ENCODE measurements around the gene ADCY6. TPM values are rescaled to one million over a fixed set of nuclear protein-coding genes. Genes with fewer than 3 reads are reported as not detected.

ADCY6 gene
- total RNA-seq, 1 experiment from 2014 or later, result 31.1 TPM

GRCh38 chr12:48764521-48764920 is 24.4 kb downstream of the ADCY6 start:
- Mint-ChIP-seq H3K27ac (peak overlapping the region in 1 of 3 experiments; percentile 7; a peak in 1 of 7 replicates), H3K27me3 (ENCODE audit: low read depth) (no peaks in the 10 kb centered on the region), H3K36me3 (ENCODE audit: insufficient read depth in 1 of 3, low read depth in 3 of 3) (peaks cover 0 to 34% (median 28%) of the 10 kb centered on the region in 3 experiments; a peak in 6 of 7 replicates)

More at GRCh38 chr12:48764521-48764920, 24.4 kb downstream of the ADCY6 start:
- Histone ChIP-seq H4K20me1 (ENCODE audit: control insufficient read depth, insufficient read depth, insufficient read length) (no peaks in the 10 kb centered on the region), H2BK120ac (ENCODE audit: low read depth, low read length, poor library complexity, severe bottlenecking) (no peak overlapping the region), H3K79me2 (ENCODE audit: insufficient read depth, low read length) (no peaks in the 10 kb centered on the region), H3K9ac (ENCODE audit: extremely low read depth, insufficient read length, low read length) (no peak overlapping the region), H3T11ph (ENCODE audit: low read length) (no peak overlapping the region), H2BK12ac (ENCODE audit: insufficient read length, low read depth, low read length) (no peak overlapping the region), H3K4ac (ENCODE audit: low read depth, low read length) (no peak overlapping the region), H2AK5ac (ENCODE audit: insufficient read length, low read length) (no peak overlapping the region), H2BK5ac (ENCODE audit: insufficient read length, low read length) (no peak overlapping the region), H3K4me2 (ENCODE audit: insufficient read depth, insufficient read length, low read length) (no peak overlapping the region), H2AFZ (ENCODE audit: low read length) (no peak overlapping the region), H2BK15ac (ENCODE audit: low read depth, low read length) (no peak overlapping the region), H3K18ac (ENCODE audit: insufficient read length, low read depth, low read length) (no peak overlapping the region), H2BK20ac (ENCODE audit: low read depth, low read length, poor library complexity, severe bottlenecking) (no peak overlapping the region), H4K91ac (ENCODE audit: insufficient read length, low read depth, low read length) (no peak overlapping the region), H3K23me2 (ENCODE audit: insufficient read length, low read depth, low read length, poor library complexity, severe bottlenecking) (no peaks in the 10 kb centered on the region), H3K23ac (ENCODE audit: insufficient read length, low read depth, low read length) (no peak overlapping the region), H3K4me1 (ENCODE audit: insufficient read depth, low read length) (no peaks in the 10 kb centered on the region), H4K8ac (replicated peaks; ENCODE audit: insufficient read length, low read depth, low read length) (no peak overlapping the region), H3K9me3 (ENCODE audit: control insufficient read depth, low read depth, low read length) (no peaks in the 10 kb centered on the region), H3K79me1 (ENCODE audit: insufficient read depth, low read depth, low read length, poor library complexity, severe bottlenecking) (no peaks in the 10 kb centered on the region), H3K27ac (ENCODE audit: insufficient read length, low read depth, low read length) (no peak overlapping the region), H4K5ac (ENCODE audit: insufficient read length, low read depth, low read length) (no peak overlapping the region), H3K27me3 (ENCODE audit: insufficient read depth, low read length) (no peaks in the 10 kb centered on the region), H3K14ac (ENCODE audit: insufficient read depth, low read length) (no peak overlapping the region), H3K56ac (ENCODE audit: insufficient read length, low read depth, low read length) (no peak overlapping the region)
- H3K4me3 Mint-ChIP-seq, result no peak overlapping the region
- no peaks in the 10 kb centered on the region for H3K9me3 Mint-ChIP-seq
- no peak for TF ChIP-seq CTCF (conservative IDR thresholded peaks at IDR 0.05)
- no peak for DNase-seq
- WGBS (ENCODE audit: extremely low coverage, insufficient read length, low lambda C conversion rate), result no CpG with 5 or more reads among the region's 2 CpGs
- H3K4me1 Mint-ChIP-seq, result peaks cover 25 to 28% of the 10 kb centered on the region in 2 experiments
